ENCODE data around the gene USP9X.

- no peak for TF ChIP-seq CTCF (IDR thresholded peaks at IDR 0.05; ENCODE audit: insufficient read depth, low read length, poor library complexity, severe bottlenecking)
- TF ChIP-seq EZH2phosphoT487 (conservative IDR thresholded peaks at IDR 0.05; ENCODE audit: low read length): no peak
These were observed 64.8 kb downstream of the USP9X start for GRCh38 chrX:41150043-41150442.
